B cell (primary cell): ENCODE data around the gene TMEM114. TPM values are rescaled to one million over a fixed set of nuclear protein-coding genes. Genes with fewer than 3 reads are reported as not detected.

Source experiments
- ATAC-seq: fragments of 200-7000 bp; cut with Tn5 transposase; one replicate; pipeline ENCODE4 v1.10.0; 2021; ENCODE audit warnings: low read depth, mild to moderate bottlenecking, moderate number of reproducible peaks, moderate library complexity
- CTCF ChIA-PET: fragments of 350-600 bp; sonication (Branson Sonifier 250); formaldehyde crosslinking; loops from one replicate; lab custom pipeline; 2021; ENCODE audit warnings: antibody characterized with exemption, inconsistent platforms; lab: Charles Lee
- POLR2A ChIA-PET: fragments of 350-600 bp; sonication (Branson Sonifier 250); formaldehyde crosslinking; loops from one replicate; lab custom pipeline; 2021; ENCODE audit warnings: antibody characterized with exemption; lab: Charles Lee
- DNase-seq: peaks from one replicate; pipeline ENCODE4 v3.0.0; 2013
- H2AFZ ChIP-seq: 2 replicates; pipeline ENCODE4 v1.6.1; 2012; ENCODE audit warnings: mild to moderate bottlenecking, low read depth, low read length; ENCODE audit not compliant: insufficient read depth, poor library complexity, severe bottlenecking
- H3K27ac ChIP-seq, 2 donors: 1 replicate in 1 of 2; 2 replicates in 1 of 2; pipeline ENCODE4 v1.5.1; 2012 to 2013; ENCODE audit warnings: low read length in 2 of 2, mild to moderate bottlenecking in 2 of 2, moderate library complexity in 1 of 2
- H3K27me3 ChIP-seq, 4 experiments: fragments of 200-600 bp in 1 of 4; sonication (generic) in 1 of 4; replicated peaks in 1 of 4; 1 replicate in 2 of 4; 2 replicates in 2 of 4; pipeline versions ENCODE4 v1.6.1 to v1.7.0; 2013 to 2016; ENCODE audit warnings: low read length in 3 of 4, mild to moderate bottlenecking in 2 of 4, mixed read lengths in 1 of 4, moderate library complexity in 1 of 4; ENCODE audit not compliant: insufficient read depth in 4 of 4, control insufficient read depth in 3 of 4; ENCODE audit errors: control extremely low read depth in 1 of 4
- H3K36me3 ChIP-seq, 2 experiments: replicated peaks in 1 of 2; 1 replicate in 1 of 2; 2 replicates in 1 of 2; pipeline versions ENCODE4 v1.6.1 to v1.7.1; 2013; ENCODE audit warnings: low read length in 1 of 2; ENCODE audit not compliant: insufficient read depth in 2 of 2, control insufficient read depth in 1 of 2; ENCODE audit errors: control extremely low read depth in 1 of 2, extremely low read depth in 1 of 2
- H3K4me1 ChIP-seq, 2 donors: fragments of 200-600 bp in 1 of 2; sonication (generic) in 1 of 2; 1 replicate in 1 of 2; 2 replicates in 1 of 2; pipeline versions ENCODE4 v1.5.1 to v1.6.1; 2013 to 2017; ENCODE audit warnings: low read length in 2 of 2; ENCODE audit not compliant: control insufficient read depth in 2 of 2, insufficient read depth in 2 of 2
- H3K4me2 ChIP-seq: replicated peaks from 2 replicates; pipeline ENCODE3; 2012; ENCODE audit warnings: mild to moderate bottlenecking, low read depth, low read length; ENCODE audit not compliant: poor library complexity, severe bottlenecking
- H3K4me3 ChIP-seq, 5 experiments: fragments of 200-600 bp in 1 of 5; sonication (generic) in 1 of 5; 1 replicate in 3 of 5; 2 replicates in 2 of 5; pipeline versions ENCODE4 v1.5.1 to v1.7.0; 2011 to 2016; ENCODE audit warnings: low read length in 4 of 5, mild to moderate bottlenecking in 4 of 5, low read depth in 2 of 5, control low read depth in 1 of 5, moderate library complexity in 1 of 5; ENCODE audit not compliant: insufficient read depth in 1 of 5; ENCODE audit errors: control extremely low read depth in 1 of 5, extremely low read depth in 1 of 5
- H3K79me2 ChIP-seq: fragments of 200-600 bp; sonication (generic); one replicate; pipeline ENCODE4 v1.6.0; 2016; ENCODE audit warnings: low read length; ENCODE audit not compliant: control insufficient read depth, insufficient read depth
- H3K9ac ChIP-seq: fragments of 200-600 bp; sonication (generic); 2 replicates; pipeline ENCODE4 v1.6.1; 2017; ENCODE audit warnings: mild to moderate bottlenecking, low read length, moderate library complexity
- H3K9me3 ChIP-seq, 3 donors: one replicate each; pipeline versions ENCODE4 v1.6.1 to v1.7.1; 2013; ENCODE audit warnings: low read length in 2 of 3; ENCODE audit not compliant: control insufficient read depth in 2 of 3, insufficient read depth in 1 of 3; ENCODE audit errors: control extremely low read depth in 1 of 3
- H4K20me1 ChIP-seq: 2 replicates; pipeline ENCODE4 v1.6.0; 2012; ENCODE audit warnings: mild to moderate bottlenecking, low read length; ENCODE audit not compliant: insufficient read depth, control insufficient read depth, poor library complexity, severe bottlenecking
- H3K27ac Mint-ChIP-seq: one replicate; pipeline ENCODE4 v1.8.0; 2021; ENCODE audit warnings: mixed read lengths
- H3K27me3 Mint-ChIP-seq: one replicate; pipeline ENCODE4 v1.8.0; 2021; ENCODE audit warnings: mixed read lengths
- H3K4me1 Mint-ChIP-seq: one replicate; pipeline ENCODE4 v1.8.0; 2021; ENCODE audit warnings: mixed read lengths
- H3K4me3 Mint-ChIP-seq: one replicate; pipeline ENCODE4 v1.8.0; 2021; ENCODE audit warnings: mixed read lengths
- H3K9me3 Mint-ChIP-seq: one replicate; pipeline ENCODE4 v1.8.0; 2022; ENCODE audit warnings: mixed read lengths; ENCODE audit not compliant: insufficient read depth
- CTCF ChIP-seq: fragments of 200-600 bp; IDR thresholded peaks from one replicate; pipeline ENCODE4 v1.8.0; 2022; ENCODE audit warnings: antibody characterized with exemption, mild to moderate bottlenecking
- EZH2 ChIP-seq: IDR thresholded peaks from 2 replicates; pipeline ENCODE4 v1.6.1; 2012; ENCODE audit warnings: borderline replicate concordance, low read depth, mild to moderate bottlenecking, moderate library complexity, low read length; ENCODE audit not compliant: insufficient read depth, poor library complexity, severe bottlenecking
- WGBS: methylation state at CpG from one replicate; pipeline ENCODE4 v1.1.5; 2013; ENCODE audit warnings: missing lambda C conversion rate; ENCODE audit not compliant: insufficient coverage; 5-methylcytosine and 5-hydroxymethylcytosine counted together
- intact Hi-C: fragments of 100-400 bp; cut with micrococcal nuclease; formaldehyde crosslinking; loops from one replicate; pipeline ENCODE4 v1.10.0; 2022
- polyA plus RNA-seq: library from polyadenylated mRNA; depleted of rRNA; stranded (reverse); fragments of >200 nt; gene quantifications from 2 replicates; pipeline ENCODE4 v1.2.3, GENCODE V29; 2012
- total RNA-seq, 2 donors: library from RNA; stranded (reverse); fragments of 120-200 nt in 1 of 2; gene quantifications; 1 replicate in 1 of 2; 2 replicates in 1 of 2; pipeline versions ENCODE4 v1.2.3 to v1.2.4, GENCODE V29; 2013 to 2022

Gene TMEM114
- total and polyA plus RNA-seq, 2 donors (not counting 1 experiment from before 2014, with no cell fraction given) = not detected

DNA sequence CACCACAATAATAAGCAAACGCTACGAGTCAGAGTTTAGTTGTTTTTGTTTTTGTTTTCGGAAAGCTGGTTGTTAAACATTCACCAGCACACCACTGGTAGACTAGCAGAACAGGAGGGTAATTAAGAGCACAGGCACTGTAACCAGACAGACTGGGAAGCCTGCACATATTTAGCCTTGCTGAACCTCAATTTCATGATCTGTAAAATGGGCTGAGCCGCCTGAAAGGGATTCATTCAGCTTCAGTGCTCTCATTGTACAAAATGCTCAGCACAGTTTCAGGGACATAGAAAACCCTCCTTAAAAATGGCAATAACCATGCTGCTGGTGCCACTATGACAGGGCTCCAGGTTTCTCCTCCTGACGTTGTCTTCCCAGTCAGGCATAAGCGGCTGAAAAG lies 66.4 kb downstream of the TMEM114 start:
- no peaks in the 10 kb centered on the region for H3K4me1 ChIP-seq
- DNase-seq = no peak
- 100% methylated on average over 1 of the region's 6 CpGs for WGBS
- Mint-ChIP-seq H3K27me3 (peaks cover 14% of the 10 kb centered on the region), H3K27ac (no peak overlapping the region), H3K9me3 (no peaks in the 10 kb centered on the region), H3K4me3 (no peak overlapping the region), H3K4me1 (no peaks in the 10 kb centered on the region)
- no peaks in the 10 kb centered on the region for H3K9me3 ChIP-seq
- ATAC-seq = no peak
- no peak overlapping the region for H3K4me3 ChIP-seq
- no peaks in the 10 kb centered on the region for H3K79me2 ChIP-seq
- no peak overlapping the region for H3K9ac ChIP-seq
- H3K36me3 ChIP-seq = no peaks in the 10 kb centered on the region
- POLR2A ChIA-PET = no interaction called here
- CTCF ChIA-PET = no interaction called here
- peaks cover 0 to 3% (median under 1%) of the 10 kb centered on the region in 4 experiments for H3K27me3 ChIP-seq
- intact Hi-C loops = no loop called here
- H2AFZ ChIP-seq = no peak overlapping the region
- TF ChIP-seq EZH2 (no peak), CTCF (no peak)
- no peak overlapping the region for H3K27ac ChIP-seq
- H3K4me2 ChIP-seq = no peak overlapping the region
- H4K20me1 ChIP-seq = no peaks in the 10 kb centered on the region

DNA sequence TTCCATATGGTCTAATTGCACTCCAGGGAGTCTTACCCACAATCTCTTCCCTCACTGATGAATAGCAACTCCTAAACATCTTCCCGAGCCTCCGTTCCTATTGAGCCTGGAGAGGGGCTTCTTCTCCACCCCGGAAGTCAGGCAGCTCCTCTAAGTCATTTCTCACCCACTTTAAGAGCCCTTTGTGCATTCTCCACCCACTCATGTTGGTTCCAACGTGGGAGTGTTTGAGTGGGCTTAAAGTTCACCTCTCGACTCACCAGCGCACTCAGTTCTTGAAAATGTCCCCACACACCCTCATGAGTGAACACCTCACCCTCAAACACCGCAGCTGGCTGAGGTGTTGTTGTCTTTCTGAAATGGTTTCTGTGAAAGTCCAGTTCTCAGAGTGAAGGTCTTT lies 67.6 kb downstream of the TMEM114 start:
- CTCF ChIA-PET = no interaction called here
- DNase-seq (no peak), ATAC-seq (no peak)
- intact Hi-C loops = no loop called here
- peaks cover 0 to 3% (median 0%) of the 10 kb centered on the region in 4 experiments for H3K27me3 ChIP-seq
- WGBS = no CpG with 5 or more reads among the region's 7 CpGs
- no peak overlapping the region for H3K4me2 ChIP-seq
- no peaks in the 10 kb centered on the region for H4K20me1 ChIP-seq
- no peaks in the 10 kb centered on the region for H3K9me3 ChIP-seq
- Mint-ChIP-seq H3K27me3 (peaks cover 16% of the 10 kb centered on the region), H3K27ac (no peak overlapping the region), H3K4me3 (no peak overlapping the region), H3K9me3 (no peaks in the 10 kb centered on the region), H3K4me1 (no peaks in the 10 kb centered on the region)
- TF ChIP-seq CTCF (no peak), EZH2 (no peak)
- no peak overlapping the region for H3K9ac ChIP-seq
- H3K4me3 ChIP-seq = no peak overlapping the region
- H3K4me1 ChIP-seq = no peaks in the 10 kb centered on the region
- H3K36me3 ChIP-seq = no peaks in the 10 kb centered on the region
- POLR2A ChIA-PET = no interaction called here
- no peak overlapping the region for H2AFZ ChIP-seq
- no peak overlapping the region for H3K27ac ChIP-seq
- H3K79me2 ChIP-seq = no peaks in the 10 kb centered on the region
